ENCODE results near the gene FOXA2. TPM values are rescaled to one million over a fixed set of nuclear protein-coding genes. Genes with fewer than 3 reads are reported as not detected.

Gene FOXA2
- total and polyA plus RNA-seq, 2 donors (not counting 1 experiment from before 2014, with no cell fraction given) = not detected

DNA sequence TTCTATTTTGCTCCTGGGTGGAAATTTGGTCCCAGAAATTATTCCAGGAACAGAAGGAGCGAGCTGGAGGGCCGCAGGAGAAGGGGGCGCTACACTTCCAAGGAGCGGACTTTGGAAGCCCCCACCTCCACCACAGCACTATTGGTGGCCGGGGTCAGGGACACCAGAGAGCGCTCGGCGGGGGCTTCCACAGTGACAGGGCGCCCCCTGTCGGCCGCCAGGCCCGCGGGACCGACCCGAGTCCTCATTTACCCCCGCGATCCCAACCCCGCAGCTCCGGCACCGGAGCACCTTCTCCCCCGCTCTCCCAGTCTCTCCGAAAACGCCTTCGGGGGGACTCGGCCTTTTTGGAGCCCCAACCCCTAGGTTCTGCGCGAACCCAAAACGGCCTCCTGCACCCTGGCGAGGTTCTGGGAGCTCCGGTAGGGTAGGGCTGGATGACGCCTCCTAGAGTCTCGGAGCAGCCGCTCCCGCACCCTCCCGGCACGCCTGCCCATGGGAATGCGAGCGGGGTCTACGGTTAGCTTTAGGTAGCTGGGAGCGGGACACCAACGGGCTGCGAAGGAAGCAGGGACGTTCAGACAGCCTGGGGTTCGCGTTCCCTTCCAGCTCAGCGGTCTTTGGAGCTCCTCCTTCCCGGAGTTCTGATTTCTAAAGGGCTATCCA, 2.4 kb upstream of the FOXA2 start:
- 21% methylated on average over 47 of the region's 47 CpGs for WGBS (ENCODE audit: insufficient coverage)
- Histone ChIP-seq H3K4me1 (ENCODE audit: control insufficient read depth in 2 of 2, insufficient read depth in 2 of 2, low read length in 2 of 2) (peaks cover 0 to 6% of the 10 kb centered on the region in 2 donors), H3K4me2 (replicated peaks; ENCODE audit: low read depth, low read length, poor library complexity, severe bottlenecking) (no peak overlapping the region), H3K4me3 (ENCODE audit: control extremely low read depth in 1 of 5, extremely low read depth in 1 of 5, insufficient read depth in 1 of 5, low read depth in 2 of 5, low read length in 4 of 5) (no peak overlapping the region), H3K27me3 (replicated peaks in 1 of 4; ENCODE audit: control extremely low read depth in 1 of 4, control insufficient read depth in 3 of 4, insufficient read depth in 4 of 4, low read length in 3 of 4) (peaks cover 0 to 47% (median 24%) of the 10 kb centered on the region in 4 experiments), H4K20me1 (ENCODE audit: control insufficient read depth, insufficient read depth, low read length, poor library complexity, severe bottlenecking) (no peaks in the 10 kb centered on the region), H2AFZ (ENCODE audit: insufficient read depth, low read depth, low read length, poor library complexity, severe bottlenecking) (no peak overlapping the region), H3K27ac (ENCODE audit: low read length in 2 of 2) (no peak overlapping the region), H3K9me3 (ENCODE audit: control extremely low read depth in 1 of 3, control insufficient read depth in 2 of 3, insufficient read depth in 1 of 3, low read length in 2 of 3) (peaks cover 0 to 24% (median 0%) of the 10 kb centered on the region in 3 donors), H3K79me2 (ENCODE audit: control insufficient read depth, insufficient read depth, low read length) (no peaks in the 10 kb centered on the region), H3K9ac (ENCODE audit: low read length) (no peak overlapping the region), H3K36me3 (replicated peaks in 1 of 2; ENCODE audit: control extremely low read depth in 1 of 2, control insufficient read depth in 1 of 2, extremely low read depth in 1 of 2, insufficient read depth in 2 of 2, low read length in 1 of 2) (no peaks in the 10 kb centered on the region)
- Mint-ChIP-seq H3K4me1 (peaks cover 1% of the 10 kb centered on the region), H3K9me3 (ENCODE audit: insufficient read depth) (no peaks in the 10 kb centered on the region), H3K27ac (no peak overlapping the region), H3K27me3 (peaks cover 57% of the 10 kb centered on the region), H3K4me3 (no peak overlapping the region)
- CTCF ChIA-PET = interaction anchor here (0.6 to 1.2 kb wide), 3 partner anchors 246 to 1368 kb away, joined by 3 to 8 read pairs (median 4); no protein-coding TSS in a partner anchor
- DNase-seq (no peak), ATAC-seq (ENCODE audit: low read depth) (no peak)
- POLR2A ChIA-PET = no interaction called here
- intact Hi-C loops (cut with micrococcal nuclease) = no loop called here
- TF ChIP-seq, protein P1, sequence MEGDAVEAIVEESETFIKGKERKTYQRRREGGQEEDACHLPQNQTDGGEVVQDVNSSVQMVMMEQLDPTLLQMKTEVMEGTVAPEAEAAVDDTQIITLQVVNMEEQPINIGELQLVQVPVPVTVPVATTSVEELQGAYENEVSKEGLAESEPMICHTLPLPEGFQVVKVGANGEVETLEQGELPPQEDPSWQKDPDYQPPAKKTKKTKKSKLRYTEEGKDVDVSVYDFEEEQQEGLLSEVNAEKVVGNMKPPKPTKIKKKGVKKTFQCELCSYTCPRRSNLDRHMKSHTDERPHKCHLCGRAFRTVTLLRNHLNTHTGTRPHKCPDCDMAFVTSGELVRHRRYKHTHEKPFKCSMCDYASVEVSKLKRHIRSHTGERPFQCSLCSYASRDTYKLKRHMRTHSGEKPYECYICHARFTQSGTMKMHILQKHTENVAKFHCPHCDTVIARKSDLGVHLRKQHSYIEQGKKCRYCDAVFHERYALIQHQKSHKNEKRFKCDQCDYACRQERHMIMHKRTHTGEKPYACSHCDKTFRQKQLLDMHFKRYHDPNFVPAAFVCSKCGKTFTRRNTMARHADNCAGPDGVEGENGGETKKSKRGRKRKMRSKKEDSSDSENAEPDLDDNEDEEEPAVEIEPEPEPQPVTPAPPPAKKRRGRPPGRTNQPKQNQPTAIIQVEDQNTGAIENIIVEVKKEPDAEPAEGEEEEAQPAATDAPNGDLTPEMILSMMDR (IDR thresholded peaks at IDR 0.05) = no peak
- TF ChIP-seq EZH2 (IDR thresholded peaks at IDR 0.05; ENCODE audit: borderline replicate concordance, insufficient read depth, low read depth, low read length, poor library complexity, severe bottlenecking) = no peak

DNA sequence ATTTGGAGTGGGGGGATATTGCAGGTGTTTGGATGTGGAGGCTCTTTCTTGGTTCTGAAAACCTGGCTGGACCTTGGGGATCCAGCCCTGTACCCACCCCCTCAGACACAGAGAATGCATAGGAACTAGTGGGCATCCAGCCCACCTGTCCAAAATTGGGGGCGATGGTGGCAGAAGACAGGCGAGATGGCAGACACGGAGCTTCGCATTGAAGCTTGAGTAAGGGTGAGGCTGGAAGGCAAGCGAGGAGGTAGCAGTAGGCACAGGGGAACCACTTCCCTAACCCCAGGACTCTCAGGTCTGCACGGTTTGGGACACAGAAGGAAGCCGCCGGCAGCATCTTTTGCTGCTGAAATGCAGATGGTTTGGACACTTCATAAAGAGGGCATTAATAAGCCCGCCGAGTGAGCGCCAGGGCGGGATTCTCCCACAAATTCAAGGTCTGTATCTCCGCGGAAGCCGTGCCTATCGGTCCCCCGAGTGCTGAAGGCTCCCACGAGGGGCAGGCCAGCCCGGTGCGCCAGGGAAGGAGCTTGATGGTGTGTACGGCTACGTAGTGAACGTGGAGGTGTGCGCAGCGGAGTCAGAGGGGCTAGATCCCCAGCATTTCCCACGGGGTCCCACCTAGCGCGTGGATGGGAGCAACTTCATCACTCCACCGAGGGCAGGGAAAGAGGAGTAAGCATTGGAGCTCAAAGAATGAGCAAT, 1.6 kb upstream of the FOXA2 start:
- Mint-ChIP-seq H3K27ac (no peak overlapping the region), H3K4me1 (peaks cover 1% of the 10 kb centered on the region), H3K4me3 (no peak overlapping the region), H3K9me3 (ENCODE audit: insufficient read depth) (no peaks in the 10 kb centered on the region), H3K27me3 (peaks cover 64% of the 10 kb centered on the region)
- intact Hi-C loops (cut with micrococcal nuclease) = no loop called here
- Histone ChIP-seq H2AFZ (ENCODE audit: insufficient read depth, low read depth, low read length, poor library complexity, severe bottlenecking) (no peak overlapping the region), H3K9ac (ENCODE audit: low read length) (no peak overlapping the region), H3K4me3 (ENCODE audit: control extremely low read depth in 1 of 5, extremely low read depth in 1 of 5, insufficient read depth in 1 of 5, low read depth in 2 of 5, low read length in 4 of 5) (no peak overlapping the region), H3K79me2 (ENCODE audit: control insufficient read depth, insufficient read depth, low read length) (no peaks in the 10 kb centered on the region), H3K4me1 (ENCODE audit: control insufficient read depth in 2 of 2, insufficient read depth in 2 of 2, low read length in 2 of 2) (peaks cover 0 to 6% of the 10 kb centered on the region in 2 donors), H3K4me2 (replicated peaks; ENCODE audit: low read depth, low read length, poor library complexity, severe bottlenecking) (no peak overlapping the region), H4K20me1 (ENCODE audit: control insufficient read depth, insufficient read depth, low read length, poor library complexity, severe bottlenecking) (no peaks in the 10 kb centered on the region), H3K27ac (ENCODE audit: low read length in 2 of 2) (no peak overlapping the region), H3K27me3 (replicated peaks in 1 of 4; ENCODE audit: control extremely low read depth in 1 of 4, control insufficient read depth in 3 of 4, insufficient read depth in 4 of 4, low read length in 3 of 4) (peaks cover 0 to 52% (median 27%) of the 10 kb centered on the region in 4 experiments), H3K36me3 (replicated peaks in 1 of 2; ENCODE audit: control extremely low read depth in 1 of 2, control insufficient read depth in 1 of 2, extremely low read depth in 1 of 2, insufficient read depth in 2 of 2, low read length in 1 of 2) (no peaks in the 10 kb centered on the region), H3K9me3 (ENCODE audit: control extremely low read depth in 1 of 3, control insufficient read depth in 2 of 3, insufficient read depth in 1 of 3, low read length in 2 of 3) (peaks cover 0 to 27% (median 0%) of the 10 kb centered on the region in 3 donors)
- WGBS (ENCODE audit: insufficient coverage) = 28% methylated on average over 25 of the region's 29 CpGs
- DNase-seq (no peak), ATAC-seq (ENCODE audit: low read depth) (no peak)
- ChIA-PET POLR2A (interaction anchor here (0.7 kb wide), 1 partner anchor 1613 kb away, joined by 3 read pairs; no protein-coding TSS in a partner anchor), CTCF (interaction anchor here (1.2 kb wide), 1 partner anchor 245 kb away, joined by 3 read pairs; no protein-coding TSS in a partner anchor)
- no peak for TF ChIP-seq EZH2 (IDR thresholded peaks at IDR 0.05; ENCODE audit: borderline replicate concordance, insufficient read depth, low read depth, low read length, poor library complexity, severe bottlenecking)
- TF ChIP-seq, protein P1 (IDR thresholded peaks at IDR 0.05) = no peak
